Lower leg skin (tissue), 4 donors: ENCODE data around the gene HSD17B2. TPM values are rescaled to one million over a fixed set of nuclear protein-coding genes. Genes with fewer than 3 reads are reported as not detected.

Experiments used
- DNase-seq, 2 donors: peaks; one replicate each; pipeline ENCODE4 v3.0.0-alpha.2; 2019; ENCODE audit warnings: low spot score in 2 of 2
- H3K4me3 ChIP-seq: fragments of 200-600 bp; sonication (generic); 2 replicates; pipeline ENCODE4 v1.5.1; 2017; ENCODE audit warnings: mild to moderate bottlenecking, low read depth; ENCODE audit not compliant: poor library complexity, severe bottlenecking
- CTCF ChIP-seq, 3 donors: fragments of 450-650 bp; IDR thresholded peaks; one replicate each; pipeline ENCODE4 v1.5.1; 2016; ENCODE audit warnings: antibody characterized with exemption in 3 of 3, mild to moderate bottlenecking in 3 of 3, moderate library complexity in 2 of 3
- POLR2A ChIP-seq, 2 donors: fragments of 450-650 bp; IDR thresholded peaks; one replicate each; pipeline ENCODE4 v1.6.1; 2016 to 2017; ENCODE audit warnings: antibody characterized with exemption in 2 of 2, mild to moderate bottlenecking in 1 of 2, moderate library complexity in 1 of 2
- WGBS, 2 donors: methylation state at CpG; one replicate each; pipeline ENCODE4 v1.1.5; 2018; 5-methylcytosine and 5-hydroxymethylcytosine counted together
- intact Hi-C: fragments of 100-400 bp; cut with DNase I; formaldehyde crosslinking; loops from one replicate; pipeline ENCODE4 v1.15.0; 2023; ENCODE audit warnings: low total_unique reads
- total RNA-seq, 4 donors: library from RNA; depleted of rRNA; stranded (reverse); fragments of >200 nt; gene quantifications; one replicate each; pipeline ENCODE4 v1.1.0, GENCODE V29; 2016

Gene HSD17B2
- total RNA-seq, 4 donors from 2014 or later: 3.0 to 6.0 (median 5.2) TPM; not detected in 1

DNA sequence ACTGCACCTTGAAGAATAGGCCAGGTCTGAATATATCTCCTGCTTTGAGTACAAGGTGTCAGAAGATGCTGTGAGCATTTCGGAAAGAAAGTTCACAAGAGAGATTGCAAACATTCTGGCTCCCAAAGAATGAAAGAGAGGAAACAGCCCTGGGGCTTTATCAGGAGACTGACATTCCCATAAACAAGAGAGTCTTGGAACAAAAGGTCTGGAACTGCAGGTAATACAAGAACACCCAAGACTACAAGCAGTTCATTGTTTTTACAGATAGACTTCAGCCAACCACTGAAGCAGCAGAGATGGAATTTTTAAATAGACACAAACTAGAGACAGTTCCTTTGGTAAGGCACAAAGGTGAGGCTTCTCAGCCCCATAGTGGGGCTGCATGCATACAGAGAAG, 14.4 kb downstream of the HSD17B2 start:
- H3K4me3 ChIP-seq: no peak overlapping the region
- no peak for DNase-seq
- intact Hi-C loops: no loop called here
- TF ChIP-seq POLR2A (IDR thresholded peaks at IDR 0.05): no peak
- 40 to 53% methylated on average over 1 of the region's 1 CpG for WGBS, 2 donors

- 69 to 77% methylated on average over 3 of the region's 3 CpGs for WGBS, 2 donors
- TF ChIP-seq CTCF (IDR thresholded peaks at IDR 0.05) (no peak), POLR2A (IDR thresholded peaks at IDR 0.05) (no peak)
- H3K4me3 ChIP-seq: no peak overlapping the region
- intact Hi-C loops: no loop called here
- no peak for DNase-seq
Measured at GRCh38 chr16:82050506-82050905, 15.5 kb downstream of the HSD17B2 start.

DNA sequence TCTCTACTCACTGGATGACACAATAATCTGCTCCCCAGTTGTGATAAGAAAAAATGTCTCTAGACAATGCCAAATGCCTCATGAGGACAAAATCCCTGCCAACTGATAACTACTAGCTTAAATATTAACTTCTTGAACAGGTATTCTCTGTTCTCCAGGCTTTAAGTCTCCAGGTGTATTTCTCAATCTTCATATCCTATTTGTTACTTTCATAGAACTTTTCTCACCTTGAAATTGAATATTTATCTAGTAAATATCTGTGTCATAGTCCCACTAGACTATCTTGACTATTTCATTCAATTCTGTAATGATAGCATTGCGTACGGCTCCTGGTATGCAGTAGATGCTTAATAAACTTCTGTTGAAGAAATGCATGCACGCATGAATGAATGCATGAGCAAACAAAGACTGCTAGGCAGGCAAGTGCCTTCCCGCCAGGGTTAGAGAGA, 15.9 kb downstream of the HSD17B2 start:
- TF ChIP-seq POLR2A (IDR thresholded peaks at IDR 0.05) (no peak), CTCF (IDR thresholded peaks at IDR 0.05) (no peak)
- 92 to 93% methylated on average over 4 of the region's 4 CpGs for WGBS, 2 donors
- H3K4me3 ChIP-seq: no peak overlapping the region
- DNase-seq: no peak
- intact Hi-C loops: no loop called here

DNA sequence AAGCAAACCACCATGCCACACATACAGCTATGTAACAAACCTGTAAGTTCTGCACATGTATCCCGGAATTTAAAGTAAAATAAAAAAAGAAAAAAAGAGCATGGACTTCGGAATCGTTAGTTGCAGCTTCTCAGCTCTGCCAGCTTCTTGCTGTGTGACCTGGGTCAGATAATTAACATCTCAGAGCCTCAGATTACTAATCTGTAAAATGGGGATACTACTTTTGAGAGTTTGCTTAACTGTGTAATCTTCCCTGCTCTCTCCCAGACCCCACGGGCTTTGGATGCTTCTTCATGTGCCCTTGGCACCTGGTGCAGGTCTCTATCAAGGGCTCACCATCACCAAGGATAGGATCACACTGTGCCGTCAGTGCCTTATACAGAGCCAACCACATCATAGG, 16.6 kb downstream of the HSD17B2 start:
- no peak overlapping the region for H3K4me3 ChIP-seq
- DNase-seq: no peak
- TF ChIP-seq CTCF (IDR thresholded peaks at IDR 0.05) (no peak), POLR2A (IDR thresholded peaks at IDR 0.05) (no peak)
- intact Hi-C loops: no loop called here
- 76 to 79% methylated on average over 5 of the region's 5 CpGs for WGBS, 2 donors

GRCh38 chr16:82055117-82055516, 20.1 kb downstream of the HSD17B2 start:
- intact Hi-C loops: no loop called here

More at GRCh38 chr16:82055117-82055516, 20.1 kb downstream of the HSD17B2 start:
- no peak overlapping the region for H3K4me3 ChIP-seq
- 72 to 89% methylated on average over 3 of the region's 3 CpGs for WGBS, 2 donors
- DNase-seq: no peak
- TF ChIP-seq CTCF (IDR thresholded peaks at IDR 0.05) (no peak), POLR2A (IDR thresholded peaks at IDR 0.05) (no peak)
